Measurements from ENCODE around the gene GUCY1B1.
"Not testable (repeated sequence)": the region's sequence is repeated elsewhere in the genome, so short reads cannot be mapped to it uniquely, and the experiment has no call there.

GUCY1B1 gene

DNA sequence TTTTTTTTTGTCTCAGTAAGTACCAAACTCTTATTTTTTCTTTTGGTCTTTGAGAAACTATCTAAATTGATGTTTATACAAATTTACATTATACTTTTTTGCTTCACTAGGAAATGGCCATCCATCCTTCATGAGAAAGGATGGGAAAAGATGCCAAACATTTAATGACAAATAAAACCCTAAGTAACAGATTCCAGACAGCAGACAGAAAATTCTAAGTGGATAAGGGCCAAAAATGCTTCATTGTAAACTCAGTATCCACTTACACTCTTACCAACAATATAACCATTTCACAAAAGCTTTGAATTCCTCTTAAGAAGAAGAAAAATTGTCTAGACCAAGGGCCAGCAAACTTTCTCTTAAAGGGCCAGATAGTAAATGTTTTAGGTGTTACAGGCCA is 3.5 kb downstream of the GUCY1B1 start:
- DNase-seq, result no peak

DNA sequence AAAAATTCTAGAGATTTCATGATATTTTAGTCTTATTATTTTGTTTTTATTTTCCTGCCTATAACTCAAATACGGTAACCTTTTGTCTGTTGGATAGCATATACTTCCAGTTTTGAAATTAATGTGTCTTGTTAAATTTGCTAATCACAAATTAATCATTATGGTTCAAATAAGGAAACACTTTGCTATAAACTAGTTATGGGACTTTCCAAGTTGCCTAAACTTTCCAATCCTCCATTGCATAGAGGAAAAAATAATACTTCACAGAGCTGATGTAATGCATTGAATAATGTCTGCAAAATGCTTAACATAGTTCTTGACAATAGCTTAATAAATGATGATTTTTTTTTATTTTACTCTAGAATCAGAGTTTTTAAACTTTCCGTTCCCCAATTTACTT is 4.7 kb downstream of the GUCY1B1 start:
- DNase-seq, result no peak

DNA sequence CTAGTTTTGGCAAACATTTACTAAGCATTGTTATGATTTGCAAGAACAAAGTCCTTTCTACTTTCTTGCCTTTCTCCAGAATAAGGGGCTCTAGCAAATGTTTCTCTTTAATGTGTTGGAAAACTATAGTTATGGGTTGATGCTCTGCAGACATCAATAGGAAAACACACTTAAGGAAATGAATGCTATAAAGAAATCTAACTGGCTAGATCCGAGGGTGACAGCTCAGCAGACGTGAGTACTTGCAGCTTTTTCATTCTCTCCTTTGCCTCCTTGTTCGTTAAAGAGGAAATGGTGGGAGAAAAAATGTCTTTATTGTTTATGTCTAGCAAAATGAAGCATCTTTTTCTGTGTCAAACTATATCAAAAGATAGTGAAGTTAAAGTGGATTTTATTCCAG is 6.3 kb downstream of the GUCY1B1 start:
- no peak for DNase-seq

- no peak for DNase-seq
Measured at GRCh38 chr4:155766622-155767021, 7.8 kb downstream of the GUCY1B1 start.

DNA sequence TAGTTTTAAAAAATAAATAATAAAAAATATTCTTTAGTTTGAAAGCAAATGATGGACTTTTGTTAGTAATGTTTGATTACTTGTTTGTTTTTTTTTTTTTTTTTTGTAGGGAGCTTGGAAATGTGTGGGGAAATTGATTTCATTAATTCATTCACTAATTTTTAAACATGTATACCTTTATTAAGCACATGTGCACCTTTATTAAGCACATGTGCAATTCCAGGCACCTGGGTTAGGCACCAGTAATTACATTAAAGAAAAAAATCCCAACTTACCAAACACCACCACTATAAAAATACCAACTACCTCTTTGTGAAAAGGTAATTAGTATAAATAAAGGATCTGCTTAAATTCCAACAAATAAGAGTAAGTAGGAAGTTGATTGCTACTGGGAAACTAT is 9.5 kb downstream of the GUCY1B1 start:
- no peak for DNase-seq

- DNase-seq, result no peak
Measured at GRCh38 chr4:155769090-155769489, 10.3 kb downstream of the GUCY1B1 start.

GRCh38 chr4:155772459-155773195 is 13.8 kb downstream of the GUCY1B1 start:
- DNase-seq, result no peak

DNA sequence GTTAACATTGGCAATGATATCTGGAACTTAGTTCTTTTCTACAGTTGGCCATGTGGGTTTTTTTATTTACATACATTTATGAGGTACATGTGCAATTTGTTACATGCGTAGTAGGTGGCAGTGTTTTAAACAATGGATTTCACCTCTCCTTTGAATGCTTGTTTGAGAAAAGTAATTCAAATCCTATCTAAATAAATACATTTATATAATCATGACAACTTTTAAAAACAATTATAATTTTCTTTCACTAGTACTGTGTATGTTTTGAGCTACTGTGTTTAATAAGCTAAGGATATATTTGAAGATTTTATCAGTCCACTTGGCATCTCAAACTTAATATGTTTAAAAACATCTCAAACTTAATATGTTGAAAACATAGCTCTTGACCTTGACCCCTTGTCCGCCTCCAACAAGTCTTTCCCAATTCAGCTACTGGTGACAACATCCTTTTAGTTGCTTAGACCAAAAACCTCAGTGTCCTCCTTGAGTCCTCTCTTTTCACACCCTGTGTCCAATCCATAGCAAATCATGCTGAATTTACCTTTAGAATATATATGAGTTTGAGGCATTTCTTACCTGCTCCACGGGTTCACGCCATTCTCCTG is 14.5 kb downstream of the GUCY1B1 start:
- no peak for DNase-seq

DNA sequence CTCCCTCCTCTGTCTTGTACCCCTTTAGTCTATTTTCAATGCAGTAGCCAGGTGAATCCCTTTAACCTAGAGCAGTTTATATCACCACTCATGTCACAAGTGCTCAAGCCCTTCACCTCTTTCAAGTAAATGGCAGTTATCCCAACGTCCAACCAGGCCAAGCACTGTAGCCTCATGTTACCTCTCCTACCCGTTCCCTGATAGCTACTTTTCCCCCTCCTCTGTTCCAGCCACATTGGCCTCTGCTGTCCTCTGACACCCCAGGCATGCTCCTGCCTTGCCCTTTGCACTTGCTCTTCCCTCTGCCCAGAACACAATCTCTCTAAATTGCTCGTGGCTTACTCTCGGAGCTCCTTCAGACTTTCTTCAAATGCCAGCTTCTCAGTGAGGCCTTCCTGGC is 15.2 kb downstream of the GUCY1B1 start:
- no peak for DNase-seq

DNA sequence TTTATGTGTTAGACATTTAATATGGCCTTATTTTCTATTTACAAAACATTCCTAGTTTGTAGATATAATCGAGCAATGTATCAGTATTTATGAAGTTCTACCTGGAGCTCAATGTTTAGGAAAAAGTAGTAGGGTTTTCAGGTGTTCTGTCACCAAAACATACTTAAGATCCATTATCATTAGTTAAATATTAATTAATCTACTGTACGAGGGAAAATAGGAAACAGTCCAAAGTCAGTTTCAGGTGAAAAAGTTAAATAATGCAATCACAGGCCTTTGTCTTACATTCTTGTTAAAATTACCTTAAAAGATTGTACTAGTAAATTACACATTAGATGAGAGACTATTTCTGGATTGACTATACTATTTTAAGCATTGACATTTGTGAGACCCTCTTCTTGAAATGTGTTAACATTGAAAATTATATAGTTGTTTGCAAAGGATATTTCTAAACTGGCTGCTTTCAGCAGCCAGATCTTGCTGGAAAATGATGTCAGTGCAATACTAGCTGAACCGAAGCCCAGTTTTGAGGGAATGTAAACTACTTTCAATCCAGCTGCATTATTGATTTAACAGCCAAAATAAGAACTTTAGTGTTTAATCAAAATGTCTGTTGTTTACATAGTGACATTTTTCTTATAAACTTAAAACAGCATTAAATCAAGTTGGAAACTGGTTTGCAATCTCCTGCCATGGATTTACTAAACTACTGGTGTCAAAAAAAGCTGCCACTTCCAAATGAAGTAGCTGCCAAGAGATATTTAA is 19.3 kb downstream of the GUCY1B1 start:
- no peak for DNase-seq

DNA sequence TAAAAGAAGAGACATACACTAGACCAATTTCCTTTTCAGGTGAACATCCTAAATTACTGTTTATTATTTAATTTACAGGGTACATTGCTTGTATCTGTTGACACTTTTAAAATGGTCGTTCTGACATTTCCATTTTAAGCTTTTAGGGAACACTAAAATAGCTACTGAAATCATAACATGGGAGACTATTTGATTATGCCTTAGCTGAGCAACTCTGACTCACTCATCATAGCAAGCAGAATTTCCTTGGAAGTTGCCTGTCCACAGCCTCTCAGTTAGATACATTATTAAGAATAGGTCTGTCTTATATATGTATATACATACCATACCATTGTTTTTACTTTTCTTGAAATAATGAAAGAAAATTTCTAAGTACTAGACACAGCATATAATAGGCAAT is 22.0 kb downstream of the GUCY1B1 start:
- no peak for DNase-seq

- no peak for DNase-seq
Measured at GRCh38 chr4:155781249-155781831, 22.5 kb downstream of the GUCY1B1 start.

- no peak for DNase-seq
Measured at GRCh38 chr4:155784637-155785036, 25.8 kb downstream of the GUCY1B1 start.

DNA sequence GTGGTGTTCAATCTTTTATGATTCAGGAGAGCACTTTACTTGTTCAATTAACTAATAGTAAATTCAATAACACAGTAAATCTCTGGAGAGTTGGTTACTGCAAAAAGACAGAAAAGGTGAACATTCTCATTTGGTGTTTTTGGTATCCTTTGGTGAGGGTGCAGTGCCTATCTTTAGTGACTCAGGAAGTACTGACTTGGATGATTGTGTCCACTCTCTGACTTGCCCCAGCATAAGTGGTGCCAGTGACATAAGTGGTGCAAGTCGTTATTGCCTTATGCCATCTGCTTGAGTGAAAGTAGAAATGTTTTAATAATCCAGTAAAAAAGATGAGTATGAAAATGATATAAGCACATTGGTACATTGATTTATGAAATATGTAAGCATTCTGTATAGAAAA is 27.0 kb downstream of the GUCY1B1 start:
- no peak for DNase-seq

GRCh38 chr4:155787113-155787710 is 28.4 kb downstream of the GUCY1B1 start:
- no peak for DNase-seq

DNA sequence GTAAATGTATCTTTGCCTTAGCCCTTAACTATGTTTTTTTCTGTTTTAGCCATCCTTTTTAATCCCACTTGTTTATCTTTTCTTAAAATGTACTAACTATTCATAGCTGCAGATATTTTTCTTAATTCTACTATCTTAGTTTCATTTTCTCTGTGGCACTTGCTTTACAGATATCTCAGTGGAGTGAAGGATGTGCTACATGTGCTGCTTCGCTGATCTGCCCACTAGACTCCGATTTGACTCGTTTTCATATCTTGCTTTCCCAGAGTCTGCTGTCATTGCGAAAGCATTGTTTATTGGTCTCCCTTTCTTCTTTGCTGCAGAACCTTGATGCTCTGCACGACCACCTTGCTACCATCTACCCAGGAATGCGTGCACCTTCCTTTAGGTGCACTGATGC is 30.6 kb downstream of the GUCY1B1 start:
- DNase-seq, result no peak

- DNase-seq, result no peak
Measured at GRCh38 chr4:155789982-155790381, 31.2 kb downstream of the GUCY1B1 start.

GRCh38 chr4:155794589-155795236 is 35.9 kb downstream of the GUCY1B1 start:
- no peak for DNase-seq

DNA sequence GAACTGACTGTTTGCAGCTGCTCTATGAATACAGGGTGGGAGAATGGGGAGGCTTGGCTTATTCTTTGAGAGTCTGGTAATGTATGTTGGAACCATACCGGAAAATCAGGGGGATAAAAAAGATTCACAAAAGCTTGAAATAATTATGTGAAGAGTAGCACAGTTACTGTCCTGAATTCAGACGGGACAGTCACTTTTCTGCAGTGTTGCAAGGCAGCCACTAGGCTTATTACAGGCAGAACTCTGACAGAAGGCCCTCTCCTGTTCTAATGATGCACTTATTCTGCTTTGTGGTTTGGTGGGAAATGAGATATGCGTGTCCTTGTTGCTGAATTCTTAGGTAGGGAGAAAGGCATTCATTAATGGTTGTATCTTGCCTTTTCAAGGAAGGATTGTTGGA is 37.2 kb downstream of the GUCY1B1 start:
- no peak for DNase-seq

DNA sequence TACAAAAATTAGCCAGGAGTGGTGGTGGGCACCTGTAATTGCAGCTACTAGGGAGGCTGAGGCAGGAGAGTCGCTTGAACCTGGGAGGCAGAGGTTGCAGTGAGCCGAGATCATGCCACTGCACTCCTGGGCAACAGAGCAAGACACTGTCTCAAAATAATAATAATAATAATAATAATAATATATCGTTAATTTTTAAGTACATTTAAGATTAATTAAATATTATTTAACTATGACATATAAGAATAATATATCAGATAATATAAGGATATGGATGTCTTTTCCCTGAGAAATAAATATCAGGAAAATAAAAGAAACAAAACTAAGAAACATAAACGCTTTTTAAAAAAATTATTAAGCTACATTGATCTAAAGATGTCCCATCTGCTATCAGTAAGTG is 38.8 kb downstream of the GUCY1B1 start:
- DNase-seq, result not testable (repeated sequence)

- no peak for DNase-seq
Measured at GRCh38 chr4:155799116-155799793, 40.4 kb downstream of the GUCY1B1 start.

- DNase-seq, result no peak
Measured at GRCh38 chr4:155799794-155800123, 40.9 kb downstream of the GUCY1B1 start.

Data from effector CD4-positive, alpha-beta T cell (primary cell).